HL-60 (cell line): ENCODE results near the gene POTEF.
"Not testable (repeated sequence)": the region's sequence is repeated elsewhere in the genome, so short reads cannot be mapped to it uniquely, and the experiment has no call there.

Experiments used
- DNase-seq, 2 experiments: peaks; one replicate each; pipeline ENCODE4 v3.0.0-alpha.2; 2010 to 2020; ENCODE audit warnings: low read depth in 1 of 2, low spot score in 1 of 2
- H3K27ac ChIP-seq: fragments of 250-450 bp; sonication (Bioruptor Pico); replicated peaks from 2 replicates; pipeline ENCODE4 v1.5.1; 2020; ENCODE audit warnings: mild to moderate bottlenecking, moderate library complexity
- H3K27me3 ChIP-seq: fragments of 250-450 bp; sonication (Bioruptor Pico); 2 replicates; pipeline ENCODE4 v1.5.1; 2021; ENCODE audit warnings: mild to moderate bottlenecking, moderate library complexity; ENCODE audit not compliant: insufficient read depth, poor library complexity, severe bottlenecking
- H3K4me3 ChIP-seq: replicated peaks from 2 replicates; pipeline ENCODE4 v1.5.1; 2011; ENCODE audit warnings: mild to moderate bottlenecking, control low read depth, low read length; ENCODE audit not compliant: insufficient read depth
- GABPA ChIP-seq: IDR thresholded peaks from 2 replicates; pipeline ENCODE4 v1.6.1; 2012; ENCODE audit warnings: low read depth
- POLR2AphosphoS5 ChIP-seq: IDR thresholded peaks from 2 replicates; pipeline ENCODE4 v1.6.1; 2012; ENCODE audit warnings: low read depth
- SPI1 ChIP-seq: IDR thresholded peaks from 2 replicates; pipeline ENCODE4 v1.6.1; 2012; ENCODE audit warnings: low read depth, mild to moderate bottlenecking, borderline replicate concordance
- TF ChIP-seq, protein P1 (sequence below): IDR thresholded peaks from 2 replicates; pipeline ENCODE4 v1.6.1; 2012; ENCODE audit warnings: low read depth; ENCODE audit not compliant: insufficient replicate concordance
- TF ChIP-seq, protein P2 (sequence below): IDR thresholded peaks from one replicate; pipeline ENCODE4 v1.5.1; 2011; ENCODE audit warnings: low read length, control low read depth, inconsistent platforms; ENCODE audit not compliant: insufficient read depth

Gene POTEF

DNA sequence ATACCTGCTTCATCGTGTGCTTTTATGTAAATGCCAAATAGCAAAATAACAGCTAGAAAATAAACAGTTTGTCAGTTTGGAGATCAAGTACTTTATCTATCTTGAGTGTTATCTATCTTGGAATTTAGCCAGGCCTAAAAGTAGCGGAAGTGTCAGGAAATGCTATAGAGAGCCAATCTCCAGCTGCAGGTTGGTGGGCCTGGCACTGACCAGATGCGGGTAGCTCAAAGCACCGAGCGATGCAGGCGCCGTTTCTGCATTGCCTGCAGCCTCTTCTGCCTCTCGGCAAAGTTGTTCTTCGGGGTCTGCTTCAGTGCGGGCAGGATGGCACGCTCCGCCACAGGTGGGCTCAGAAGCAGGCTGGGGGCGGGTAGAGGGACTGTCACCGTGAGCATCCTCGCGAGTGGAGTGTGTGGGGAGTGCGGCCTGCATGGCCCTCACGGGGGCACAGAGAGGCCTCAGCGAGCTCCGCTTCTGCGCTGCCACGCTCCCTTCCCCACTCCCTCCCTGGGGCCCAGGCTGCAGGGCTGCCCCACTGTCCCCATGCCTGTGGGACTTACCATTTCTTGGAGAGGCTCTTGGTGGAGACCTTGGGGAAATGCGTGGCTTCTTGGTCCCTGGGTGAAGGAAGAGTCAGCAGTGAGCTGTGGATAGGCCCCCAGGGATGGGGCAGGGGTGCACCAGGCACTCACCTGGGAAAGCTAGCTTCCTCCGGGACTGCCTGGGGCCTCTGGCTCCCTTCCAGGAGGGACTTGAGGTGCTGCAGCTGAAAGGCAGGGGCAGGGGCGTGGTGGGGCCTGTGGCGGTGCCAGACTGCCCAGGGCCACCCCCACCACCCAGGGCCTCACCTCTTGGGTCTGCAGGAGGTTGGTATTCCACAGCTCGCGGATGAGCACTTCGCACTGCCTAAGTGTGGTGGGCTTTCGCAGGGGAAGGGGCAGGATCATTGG lies 10.6 kb upstream of the POTEF start:
- H3K27me3 ChIP-seq, H3K4me3 ChIP-seq, H3K27ac ChIP-seq, DNase-seq: not testable (repeated sequence)

DNA sequence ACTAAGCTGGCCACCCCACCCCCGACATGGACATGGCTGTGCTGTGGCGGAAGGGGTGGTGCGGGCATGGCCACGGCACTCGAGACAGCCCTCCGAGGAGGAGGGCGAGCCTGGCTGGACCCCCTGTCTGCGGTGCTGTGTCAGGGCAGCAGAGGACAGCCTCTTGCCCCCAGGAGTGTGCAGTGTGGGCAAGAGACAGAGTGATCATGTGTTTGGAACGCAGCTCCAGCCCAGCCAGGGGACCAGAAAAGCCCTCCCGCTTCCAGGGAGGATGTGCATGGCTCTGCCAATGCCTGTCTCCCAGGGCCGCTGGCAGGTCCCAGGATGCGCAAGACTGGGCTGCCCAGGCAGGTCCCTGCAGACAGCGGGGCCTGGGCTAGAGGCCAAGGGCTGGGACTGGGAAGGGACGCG lies 9.8 kb upstream of the POTEF start:
- H3K27ac ChIP-seq, H3K4me3 ChIP-seq, H3K27me3 ChIP-seq, DNase-seq: not testable (repeated sequence)

DNA sequence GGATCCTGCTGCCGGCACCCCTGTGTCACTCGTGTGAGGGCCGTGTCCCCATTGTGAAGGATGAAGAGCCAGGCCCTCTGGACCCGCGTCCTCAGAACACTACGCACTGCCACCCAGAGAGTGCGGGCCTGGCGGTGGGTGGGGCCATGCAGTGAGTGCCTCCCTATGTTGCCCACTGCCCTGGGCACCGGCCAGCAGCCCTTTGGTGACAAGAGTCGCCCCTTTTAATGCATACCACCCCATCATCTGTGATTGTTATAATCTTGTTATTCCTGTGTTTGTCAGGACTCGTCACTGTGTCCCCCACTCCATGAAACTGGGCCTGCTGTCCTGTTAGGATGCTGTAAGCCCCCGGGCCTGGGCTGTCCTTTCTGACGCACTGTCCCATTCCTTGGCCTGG lies 9.3 kb upstream of the POTEF start:
- H3K27me3 ChIP-seq, DNase-seq, H3K4me3 ChIP-seq, H3K27ac ChIP-seq: not testable (repeated sequence)

DNA sequence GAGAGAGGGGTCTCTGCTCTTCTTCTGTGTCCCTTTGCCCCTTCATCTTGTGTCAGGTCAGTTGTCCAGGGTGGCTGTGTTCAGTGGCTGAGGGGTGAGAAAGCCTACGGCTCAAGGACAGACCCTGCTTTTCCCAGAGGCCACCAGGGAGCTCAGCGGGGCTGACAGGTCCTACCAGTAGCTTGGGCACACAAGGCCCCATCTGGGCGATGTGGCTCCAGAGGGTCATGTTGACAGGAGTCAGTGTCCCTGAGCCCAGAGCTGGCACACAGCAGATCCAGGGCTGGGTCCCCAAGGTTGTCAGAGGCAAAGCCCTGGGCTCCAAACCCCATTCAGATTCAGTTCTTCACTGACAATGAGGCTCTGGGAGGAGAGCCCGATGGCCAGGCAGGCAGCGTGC lies 8.1 kb upstream of the POTEF start:
- not testable (repeated sequence) for H3K27ac ChIP-seq, H3K4me3 ChIP-seq, H3K27me3 ChIP-seq, DNase-seq

DNA sequence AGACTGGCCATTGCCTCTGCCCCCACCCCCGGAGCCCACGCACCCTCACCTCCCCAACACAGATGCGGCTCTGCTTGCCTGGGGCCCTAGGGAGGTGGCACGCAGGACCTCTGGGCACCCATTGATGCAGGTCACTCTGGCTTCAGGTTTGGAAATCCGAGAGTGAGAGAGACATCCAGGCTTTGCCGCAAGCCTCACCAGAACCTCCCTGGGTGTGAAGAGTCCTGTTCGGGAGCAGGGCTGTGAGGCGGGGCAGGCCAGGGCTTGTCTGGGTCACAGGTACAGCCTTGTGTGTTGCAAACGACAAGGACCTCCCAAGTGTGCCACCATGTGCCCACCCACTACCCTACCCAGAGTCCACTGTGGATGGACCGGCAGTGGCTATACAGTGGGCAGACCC lies 7.5 kb upstream of the POTEF start:
- H3K4me3 ChIP-seq, result not testable (repeated sequence)

DNA sequence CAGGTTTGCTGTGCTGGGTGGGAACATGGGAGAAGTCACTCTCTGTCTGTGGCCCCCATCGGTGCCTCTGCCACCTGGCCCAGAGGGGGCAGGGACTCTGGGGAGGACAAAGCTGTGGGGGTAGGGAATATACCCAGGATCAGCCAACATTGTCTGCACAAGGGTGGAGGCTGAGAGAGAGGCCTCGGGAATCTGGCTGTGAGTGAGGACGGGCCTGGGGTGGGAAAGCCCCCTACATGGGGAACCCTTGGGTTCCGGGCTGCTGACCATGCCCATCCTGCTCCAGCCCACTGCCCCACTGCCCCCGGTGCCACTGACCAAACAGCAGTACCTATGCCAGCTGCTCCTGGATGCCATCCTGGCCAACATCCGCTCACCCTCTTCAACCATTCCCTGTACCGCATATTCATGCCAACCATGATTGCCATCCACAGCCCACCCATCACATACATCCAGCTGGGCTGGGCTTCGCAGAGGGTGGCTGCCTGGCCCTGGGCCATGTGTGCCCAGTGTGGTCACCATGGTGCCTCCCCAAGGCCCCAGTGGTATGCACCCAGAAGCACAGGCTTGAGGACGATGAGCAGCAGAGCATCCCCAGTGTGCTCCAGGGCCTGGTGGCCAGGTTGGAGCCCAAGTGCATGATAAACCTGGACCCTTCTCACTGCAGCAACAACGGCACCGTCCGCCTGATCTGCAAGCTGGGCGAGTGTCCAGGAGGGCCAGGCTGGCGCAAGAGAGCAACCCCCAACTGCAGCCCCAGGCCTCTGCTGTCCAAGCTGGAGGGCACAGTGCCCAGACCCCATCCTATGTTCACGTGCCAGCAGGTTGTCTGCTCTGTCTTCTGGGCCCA lies 6.9 kb upstream of the POTEF start:
- no peaks in the 10 kb centered on the region for H3K27me3 ChIP-seq
- H3K4me3 ChIP-seq, result no peak overlapping the region
- H3K27ac ChIP-seq, result no peak overlapping the region
- no peak for DNase-seq
- TF ChIP-seq, protein P1, sequence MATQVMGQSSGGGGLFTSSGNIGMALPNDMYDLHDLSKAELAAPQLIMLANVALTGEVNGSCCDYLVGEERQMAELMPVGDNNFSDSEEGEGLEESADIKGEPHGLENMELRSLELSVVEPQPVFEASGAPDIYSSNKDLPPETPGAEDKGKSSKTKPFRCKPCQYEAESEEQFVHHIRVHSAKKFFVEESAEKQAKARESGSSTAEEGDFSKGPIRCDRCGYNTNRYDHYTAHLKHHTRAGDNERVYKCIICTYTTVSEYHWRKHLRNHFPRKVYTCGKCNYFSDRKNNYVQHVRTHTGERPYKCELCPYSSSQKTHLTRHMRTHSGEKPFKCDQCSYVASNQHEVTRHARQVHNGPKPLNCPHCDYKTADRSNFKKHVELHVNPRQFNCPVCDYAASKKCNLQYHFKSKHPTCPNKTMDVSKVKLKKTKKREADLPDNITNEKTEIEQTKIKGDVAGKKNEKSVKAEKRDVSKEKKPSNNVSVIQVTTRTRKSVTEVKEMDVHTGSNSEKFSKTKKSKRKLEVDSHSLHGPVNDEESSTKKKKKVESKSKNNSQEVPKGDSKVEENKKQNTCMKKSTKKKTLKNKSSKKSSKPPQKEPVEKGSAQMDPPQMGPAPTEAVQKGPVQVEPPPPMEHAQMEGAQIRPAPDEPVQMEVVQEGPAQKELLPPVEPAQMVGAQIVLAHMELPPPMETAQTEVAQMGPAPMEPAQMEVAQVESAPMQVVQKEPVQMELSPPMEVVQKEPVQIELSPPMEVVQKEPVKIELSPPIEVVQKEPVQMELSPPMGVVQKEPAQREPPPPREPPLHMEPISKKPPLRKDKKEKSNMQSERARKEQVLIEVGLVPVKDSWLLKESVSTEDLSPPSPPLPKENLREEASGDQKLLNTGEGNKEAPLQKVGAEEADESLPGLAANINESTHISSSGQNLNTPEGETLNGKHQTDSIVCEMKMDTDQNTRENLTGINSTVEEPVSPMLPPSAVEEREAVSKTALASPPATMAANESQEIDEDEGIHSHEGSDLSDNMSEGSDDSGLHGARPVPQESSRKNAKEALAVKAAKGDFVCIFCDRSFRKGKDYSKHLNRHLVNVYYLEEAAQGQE, result no peak
- TF ChIP-seq, protein P2, sequence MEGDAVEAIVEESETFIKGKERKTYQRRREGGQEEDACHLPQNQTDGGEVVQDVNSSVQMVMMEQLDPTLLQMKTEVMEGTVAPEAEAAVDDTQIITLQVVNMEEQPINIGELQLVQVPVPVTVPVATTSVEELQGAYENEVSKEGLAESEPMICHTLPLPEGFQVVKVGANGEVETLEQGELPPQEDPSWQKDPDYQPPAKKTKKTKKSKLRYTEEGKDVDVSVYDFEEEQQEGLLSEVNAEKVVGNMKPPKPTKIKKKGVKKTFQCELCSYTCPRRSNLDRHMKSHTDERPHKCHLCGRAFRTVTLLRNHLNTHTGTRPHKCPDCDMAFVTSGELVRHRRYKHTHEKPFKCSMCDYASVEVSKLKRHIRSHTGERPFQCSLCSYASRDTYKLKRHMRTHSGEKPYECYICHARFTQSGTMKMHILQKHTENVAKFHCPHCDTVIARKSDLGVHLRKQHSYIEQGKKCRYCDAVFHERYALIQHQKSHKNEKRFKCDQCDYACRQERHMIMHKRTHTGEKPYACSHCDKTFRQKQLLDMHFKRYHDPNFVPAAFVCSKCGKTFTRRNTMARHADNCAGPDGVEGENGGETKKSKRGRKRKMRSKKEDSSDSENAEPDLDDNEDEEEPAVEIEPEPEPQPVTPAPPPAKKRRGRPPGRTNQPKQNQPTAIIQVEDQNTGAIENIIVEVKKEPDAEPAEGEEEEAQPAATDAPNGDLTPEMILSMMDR, result no peak
- TF ChIP-seq POLR2AphosphoS5, result no peak
- TF ChIP-seq SPI1, result no peak
- TF ChIP-seq GABPA, result no peak

More for the DNA sequence above, 7.5 kb upstream of the POTEF start:
- DNase-seq, H3K27me3 ChIP-seq, H3K27ac ChIP-seq: not testable (repeated sequence)

DNA sequence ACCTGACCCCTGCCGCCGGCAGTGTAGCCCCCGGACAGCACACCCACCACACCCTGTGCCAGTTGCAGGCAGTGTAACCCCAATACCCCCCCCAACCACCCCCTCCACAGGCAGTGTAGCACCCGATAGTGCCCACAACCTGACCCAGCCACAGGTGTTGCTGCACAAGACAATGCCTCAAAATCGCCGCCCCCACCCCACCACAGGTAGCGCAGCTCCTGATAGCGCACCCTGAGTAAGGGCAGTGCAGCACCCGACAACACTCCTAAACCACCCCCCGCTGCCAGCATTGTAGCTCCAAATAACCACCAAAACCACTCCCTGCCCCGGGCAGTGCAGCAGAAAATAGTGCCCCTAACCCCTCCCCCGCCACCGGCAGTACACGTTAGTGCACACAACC lies 558 bp downstream of the POTEF start:
- not testable (repeated sequence) for H3K27ac ChIP-seq, H3K4me3 ChIP-seq

DNA sequence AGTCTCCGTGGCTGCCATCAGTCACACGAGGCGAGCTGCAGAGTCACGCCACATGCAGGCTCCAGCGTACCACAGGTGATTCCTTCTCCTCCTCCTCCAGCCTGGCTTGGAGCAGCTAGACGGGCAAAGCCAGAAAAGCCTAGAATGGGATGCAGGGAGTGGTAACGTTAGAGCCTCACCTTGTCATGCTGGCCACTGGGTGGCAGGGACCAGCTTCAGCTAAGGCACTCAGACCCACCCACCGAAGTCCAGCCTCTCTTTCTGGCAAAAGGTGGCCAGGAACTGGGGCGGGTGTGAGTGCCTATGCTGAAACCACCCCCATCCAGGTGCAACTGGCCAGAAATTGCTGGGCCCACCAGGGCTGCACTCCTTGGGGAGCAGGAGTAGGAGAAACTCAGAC lies 1.3 kb downstream of the POTEF start:
- DNase-seq, H3K4me3 ChIP-seq, H3K27ac ChIP-seq, H3K27me3 ChIP-seq: not testable (repeated sequence)

More for the DNA sequence above, 558 bp downstream of the POTEF start:
- DNase-seq, H3K27me3 ChIP-seq: not testable (repeated sequence)

DNA sequence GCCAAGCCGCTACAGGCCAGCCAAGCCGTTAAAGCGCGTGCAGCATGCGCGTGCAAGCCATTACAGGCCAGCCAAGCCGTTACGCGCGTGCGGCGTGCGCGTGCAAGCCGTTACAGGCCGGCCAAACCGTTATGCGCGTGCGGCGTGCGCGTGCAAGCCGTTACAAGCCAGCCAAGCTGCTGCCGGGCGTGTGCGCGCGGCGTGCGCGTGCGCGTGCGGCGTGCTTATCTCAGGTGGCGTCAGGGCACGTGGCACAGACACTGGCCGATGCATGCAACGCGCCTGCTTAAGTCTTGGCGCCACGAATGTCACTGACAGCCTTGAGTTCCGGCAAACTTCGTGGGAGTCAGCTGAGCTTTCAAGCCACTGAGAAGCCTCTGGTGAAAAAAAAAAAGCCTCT lies 8.1 kb downstream of the POTEF start:
- H3K27me3 ChIP-seq, H3K4me3 ChIP-seq, DNase-seq, H3K27ac ChIP-seq: not testable (repeated sequence)

DNA sequence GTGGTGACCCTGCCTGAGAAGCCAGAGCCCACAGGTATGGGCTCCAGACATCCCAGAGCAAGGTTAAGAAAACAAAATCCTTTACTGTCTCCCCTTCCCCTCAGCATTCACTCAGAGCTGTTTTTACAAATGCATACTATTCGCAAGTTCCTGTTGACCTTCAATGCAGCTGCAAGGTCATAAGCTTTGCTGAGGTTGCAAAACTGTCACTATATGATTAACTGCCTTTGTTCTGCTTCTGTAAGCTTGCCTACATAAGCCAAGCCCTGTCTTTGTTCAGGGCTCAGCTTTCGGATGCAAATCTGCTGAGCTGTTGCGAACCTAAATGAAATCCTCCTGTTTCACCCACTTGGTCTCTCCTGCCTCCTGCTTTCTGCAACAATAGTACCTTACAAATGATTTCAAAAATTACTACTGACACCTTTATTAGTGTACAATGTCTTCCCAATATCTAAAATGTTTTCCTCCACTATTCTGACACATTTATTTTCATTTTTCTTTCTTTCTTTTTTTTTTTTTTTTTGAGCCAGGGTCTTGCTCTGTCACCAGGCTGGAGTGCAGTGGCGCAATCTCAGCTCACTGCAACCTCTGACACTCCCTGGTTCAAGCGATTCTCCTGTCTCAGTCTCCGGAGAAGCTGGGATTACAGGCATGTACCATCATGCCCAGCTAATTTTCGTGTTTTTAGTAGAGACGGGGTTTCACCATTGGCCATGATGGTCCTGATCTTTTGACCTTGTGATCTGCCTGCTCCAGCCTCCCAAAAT lies 26.2 kb downstream of the POTEF start:
- DNase-seq, H3K27ac ChIP-seq, H3K27me3 ChIP-seq, H3K4me3 ChIP-seq: not testable (repeated sequence)

DNA sequence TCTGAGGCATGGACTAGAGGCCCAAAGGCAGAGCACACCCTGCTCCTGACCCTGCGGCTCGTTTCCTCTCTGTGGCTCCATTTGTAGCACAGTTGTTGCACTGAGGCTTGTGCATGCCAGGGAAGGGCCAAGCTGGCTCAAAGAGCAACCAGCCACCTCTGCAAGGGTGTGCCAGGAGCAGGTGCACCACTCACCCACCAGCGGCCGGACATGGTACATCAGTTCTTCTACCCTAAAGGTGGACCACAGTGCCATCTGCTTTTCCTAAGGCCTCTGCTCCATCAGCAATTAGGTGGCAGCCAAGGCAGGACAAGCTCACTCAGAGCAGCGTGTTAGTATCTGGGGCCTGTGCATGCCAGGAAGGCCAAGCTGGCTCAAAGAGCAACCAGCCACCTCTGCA lies 66.4 kb downstream of the POTEF start:
- DNase-seq, result not testable (repeated sequence)

More for the DNA sequence above, 66.4 kb downstream of the POTEF start:
- H3K27ac ChIP-seq, H3K27me3 ChIP-seq, H3K4me3 ChIP-seq: not testable (repeated sequence)
